HEK293 (cell line): ENCODE results near the gene ZNF530.

Experiments
- CTCF ChIP-seq: fragments of 450-650 bp; formaldehyde crosslinking; IDR thresholded peaks from 2 replicates; pipeline ENCODE4 v1.5.1; 2016; ENCODE audit warnings: missing biosample characterization, missing genetic modification characterization
- HOXA7 ChIP-seq: sonication (generic); formaldehyde crosslinking; IDR thresholded peaks from 2 replicates; pipeline ENCODE4 v1.8.1; 2022; ENCODE audit warnings: missing genetic modification reagents, borderline replicate concordance
- KLF16 ChIP-seq: fragments of 450-650 bp; formaldehyde crosslinking; IDR thresholded peaks from 2 replicates; pipeline ENCODE4 v1.5.1; 2017; ENCODE audit warnings: missing biosample characterization, missing genetic modification characterization
- SCRT2 ChIP-seq: fragments of 450-650 bp; formaldehyde crosslinking; IDR thresholded peaks from 2 replicates; pipeline ENCODE4 v1.5.1; 2016; ENCODE audit warnings: missing biosample characterization, missing genetic modification characterization
- SP2 ChIP-seq: fragments of 450-650 bp; formaldehyde crosslinking; IDR thresholded peaks from 2 replicates; pipeline ENCODE4 v1.5.1; 2016; ENCODE audit warnings: missing biosample characterization, missing genetic modification characterization
- SP7 ChIP-seq: fragments of 450-650 bp; formaldehyde crosslinking; IDR thresholded peaks from 2 replicates; pipeline ENCODE4 v1.5.1; 2016; ENCODE audit warnings: missing biosample characterization, missing genetic modification characterization
- YY2 ChIP-seq: fragments of 450-650 bp; formaldehyde crosslinking; IDR thresholded peaks from 2 replicates; pipeline ENCODE4 v1.5.1; 2016; ENCODE audit warnings: missing biosample characterization, missing genetic modification characterization
- ZFP37 ChIP-seq: fragments of 450-650 bp; formaldehyde crosslinking; IDR thresholded peaks from 2 replicates; pipeline ENCODE4 v1.5.1; 2016; ENCODE audit warnings: missing biosample characterization, missing genetic modification characterization
- ZFP41 ChIP-seq: fragments of 450-650 bp; formaldehyde crosslinking; IDR thresholded peaks from 2 replicates; pipeline ENCODE4 v1.5.1; 2016; ENCODE audit warnings: missing biosample characterization, missing genetic modification characterization, borderline replicate concordance
- ZIC2 ChIP-seq: fragments of 450-650 bp; formaldehyde crosslinking; IDR thresholded peaks from 2 replicates; pipeline ENCODE4 v1.5.1; 2016; ENCODE audit warnings: missing biosample characterization, missing genetic modification characterization
- ZNF184 ChIP-seq: fragments of 450-650 bp; IDR thresholded peaks from 2 replicates; pipeline ENCODE4 v1.5.1; 2018; ENCODE audit warnings: missing biosample characterization, mild to moderate bottlenecking, missing genetic modification characterization
- ZNF202 ChIP-seq: fragments of 450-650 bp; formaldehyde crosslinking; IDR thresholded peaks from 2 replicates; pipeline ENCODE4 v1.5.1; 2016; ENCODE audit warnings: missing biosample characterization, missing genetic modification characterization, borderline replicate concordance
- ZNF211 ChIP-seq: fragments of 450-650 bp; formaldehyde crosslinking; IDR thresholded peaks from 2 replicates; pipeline ENCODE4 v1.5.1; 2016; ENCODE audit warnings: low read depth, missing biosample characterization, missing genetic modification characterization
- ZNF24 ChIP-seq: fragments of 450-650 bp; formaldehyde crosslinking; IDR thresholded peaks from 2 replicates; pipeline ENCODE4 v1.5.1; 2016; ENCODE audit warnings: missing biosample characterization, missing genetic modification characterization
- ZNF394 ChIP-seq: fragments of 450-650 bp; formaldehyde crosslinking; IDR thresholded peaks from 2 replicates; pipeline ENCODE4 v1.5.1; 2016; ENCODE audit warnings: missing biosample characterization, missing genetic modification characterization, mild to moderate bottlenecking, moderate library complexity, borderline replicate concordance
- ZNF398 ChIP-seq: fragments of 450-650 bp; formaldehyde crosslinking; IDR thresholded peaks from 2 replicates; pipeline ENCODE4 v1.5.1; 2017; ENCODE audit warnings: missing biosample characterization, missing genetic modification characterization
- ZNF404 ChIP-seq: fragments of 450-650 bp; formaldehyde crosslinking; IDR thresholded peaks from 2 replicates; pipeline ENCODE4 v1.5.1; 2017; ENCODE audit warnings: missing biosample characterization, missing genetic modification characterization
- ZNF433 ChIP-seq: fragments of 450-650 bp; formaldehyde crosslinking; IDR thresholded peaks from 2 replicates; pipeline ENCODE4 v1.5.1; 2016; ENCODE audit warnings: missing biosample characterization, missing genetic modification characterization, low read depth
- ZNF510 ChIP-seq: fragments of 450-650 bp; formaldehyde crosslinking; IDR thresholded peaks from 2 replicates; pipeline ENCODE4 v1.5.1; 2018; ENCODE audit warnings: mild to moderate bottlenecking, missing genetic modification characterization, missing biosample characterization; ENCODE audit not compliant: insufficient replicate concordance
- ZNF629 ChIP-seq: fragments of 450-650 bp; formaldehyde crosslinking; IDR thresholded peaks from 2 replicates; pipeline ENCODE4 v1.5.1; 2017; ENCODE audit warnings: missing biosample characterization, missing genetic modification characterization
- ZNF654 ChIP-seq: fragments of 450-650 bp; formaldehyde crosslinking; IDR thresholded peaks from 2 replicates; pipeline ENCODE4 v1.5.1; 2016; ENCODE audit warnings: low read depth, missing biosample characterization, missing genetic modification characterization
- ZNF707 ChIP-seq: fragments of 450-650 bp; formaldehyde crosslinking; IDR thresholded peaks from 2 replicates; pipeline ENCODE4 v1.5.1; 2016; ENCODE audit warnings: missing biosample characterization, missing genetic modification characterization
- ZNF747 ChIP-seq: fragments of 450-650 bp; formaldehyde crosslinking; IDR thresholded peaks from 2 replicates; pipeline ENCODE4 v1.5.1; 2016; ENCODE audit warnings: missing biosample characterization, missing genetic modification characterization
- ZNF76 ChIP-seq: fragments of 450-650 bp; formaldehyde crosslinking; IDR thresholded peaks from 2 replicates; pipeline ENCODE4; 2016; ENCODE audit warnings: low read depth, missing biosample characterization, missing genetic modification characterization, borderline replicate concordance
- ZNF830 ChIP-seq: fragments of 450-650 bp; IDR thresholded peaks from 2 replicates; pipeline ENCODE4 v1.5.0; 2018; ENCODE audit warnings: missing biosample characterization, missing genetic modification characterization, low read depth, mild to moderate bottlenecking, moderate library complexity
- ZSCAN23 ChIP-seq: fragments of 450-650 bp; formaldehyde crosslinking; IDR thresholded peaks from 2 replicates; pipeline ENCODE4 v1.5.1; 2016; ENCODE audit warnings: missing biosample characterization, missing genetic modification characterization
- TF ChIP-seq, protein P1 (sequence below): fragments of 450-650 bp; formaldehyde crosslinking; IDR thresholded peaks from 2 replicates; pipeline ENCODE4 v1.5.1; 2016; ENCODE audit warnings: missing biosample characterization, missing genetic modification characterization
- TF ChIP-seq, protein P2 (sequence below): fragments of 450-650 bp; formaldehyde crosslinking; IDR thresholded peaks from 2 replicates; pipeline ENCODE4 v1.5.1; 2017; ENCODE audit warnings: missing biosample characterization, missing genetic modification characterization
- TF ChIP-seq, protein P3 (sequence below): fragments of 450-650 bp; formaldehyde crosslinking; IDR thresholded peaks from 2 replicates; pipeline ENCODE4 v1.5.1; 2016; ENCODE audit warnings: missing biosample characterization, missing genetic modification characterization

ZNF530 gene

DNA sequence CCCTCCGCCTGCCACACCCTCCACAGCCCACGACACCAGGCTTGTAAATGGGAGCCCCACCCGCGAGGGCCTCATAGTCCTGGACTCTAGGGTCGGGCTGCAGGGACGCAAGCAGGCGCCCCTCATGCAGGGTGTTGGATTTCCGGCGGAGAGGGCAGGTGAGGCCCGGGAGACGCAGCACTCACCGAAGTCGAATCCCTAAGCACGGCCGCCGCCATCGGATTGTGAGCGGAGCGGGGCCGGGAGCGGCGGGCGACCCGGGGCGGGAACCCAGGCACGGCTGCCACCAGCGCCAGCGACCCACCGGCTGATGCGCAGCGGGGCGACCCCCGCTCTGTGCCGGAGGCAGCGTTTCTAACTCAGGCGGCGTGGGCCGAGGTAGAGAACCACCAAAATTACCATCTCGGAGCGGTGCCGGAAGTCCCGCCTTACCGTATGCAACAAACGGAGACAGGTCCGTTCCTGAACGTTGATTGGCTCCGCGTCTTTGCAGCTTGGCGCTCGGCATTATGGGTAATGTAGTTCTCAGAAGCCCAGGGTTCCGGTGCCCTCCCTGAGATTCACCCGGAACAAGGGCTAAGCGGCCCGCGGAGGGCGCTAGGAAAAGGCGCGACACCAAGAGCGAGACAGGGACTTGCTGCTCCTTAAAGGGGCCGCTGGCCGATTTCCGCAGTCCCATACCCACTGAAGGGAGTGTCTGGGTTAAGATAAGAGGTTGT is 21.0 kb upstream of the ZNF530 start, which contains the start of gene ZNF416 (continued):
- TF ChIP-seq, protein P1, sequence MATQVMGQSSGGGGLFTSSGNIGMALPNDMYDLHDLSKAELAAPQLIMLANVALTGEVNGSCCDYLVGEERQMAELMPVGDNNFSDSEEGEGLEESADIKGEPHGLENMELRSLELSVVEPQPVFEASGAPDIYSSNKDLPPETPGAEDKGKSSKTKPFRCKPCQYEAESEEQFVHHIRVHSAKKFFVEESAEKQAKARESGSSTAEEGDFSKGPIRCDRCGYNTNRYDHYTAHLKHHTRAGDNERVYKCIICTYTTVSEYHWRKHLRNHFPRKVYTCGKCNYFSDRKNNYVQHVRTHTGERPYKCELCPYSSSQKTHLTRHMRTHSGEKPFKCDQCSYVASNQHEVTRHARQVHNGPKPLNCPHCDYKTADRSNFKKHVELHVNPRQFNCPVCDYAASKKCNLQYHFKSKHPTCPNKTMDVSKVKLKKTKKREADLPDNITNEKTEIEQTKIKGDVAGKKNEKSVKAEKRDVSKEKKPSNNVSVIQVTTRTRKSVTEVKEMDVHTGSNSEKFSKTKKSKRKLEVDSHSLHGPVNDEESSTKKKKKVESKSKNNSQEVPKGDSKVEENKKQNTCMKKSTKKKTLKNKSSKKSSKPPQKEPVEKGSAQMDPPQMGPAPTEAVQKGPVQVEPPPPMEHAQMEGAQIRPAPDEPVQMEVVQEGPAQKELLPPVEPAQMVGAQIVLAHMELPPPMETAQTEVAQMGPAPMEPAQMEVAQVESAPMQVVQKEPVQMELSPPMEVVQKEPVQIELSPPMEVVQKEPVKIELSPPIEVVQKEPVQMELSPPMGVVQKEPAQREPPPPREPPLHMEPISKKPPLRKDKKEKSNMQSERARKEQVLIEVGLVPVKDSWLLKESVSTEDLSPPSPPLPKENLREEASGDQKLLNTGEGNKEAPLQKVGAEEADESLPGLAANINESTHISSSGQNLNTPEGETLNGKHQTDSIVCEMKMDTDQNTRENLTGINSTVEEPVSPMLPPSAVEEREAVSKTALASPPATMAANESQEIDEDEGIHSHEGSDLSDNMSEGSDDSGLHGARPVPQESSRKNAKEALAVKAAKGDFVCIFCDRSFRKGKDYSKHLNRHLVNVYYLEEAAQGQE, result no peak
- TF ChIP-seq ZNF211 (tag by site-specific recombination) (no peak), HOXA7 (no peak), SCRT2 (tag by site-specific recombination) (peak; percentile 80), ZNF398 (tag by site-specific recombination) (no peak), SP7 (no peak), ZNF404 (tag by site-specific recombination) (no peak), ZIC2 (tag by site-specific recombination) (no peak), YY2 (tag by site-specific recombination) (peak; percentile 55), ZFP37 (tag by site-specific recombination) (no peak), ZNF24 (tag by site-specific recombination) (no peak), ZNF202 (tag by site-specific recombination) (no peak), ZSCAN23 (no peak), CTCF (peak; percentile 58; the same call in 1 of the 2 replicates), SP2 (tag by site-specific recombination) (peak; percentile 86), ZNF76 (tag by site-specific recombination) (peak; percentile 93), ZNF394 (tag by site-specific recombination) (no peak), ZNF433 (tag by site-specific recombination) (no peak), KLF16 (no peak), ZNF654 (tag by site-specific recombination) (no peak), ZFP41 (tag by site-specific recombination) (no peak), ZNF184 (tag by site-specific recombination) (0 out of 2 replicates have a peak, but pooled peaks have one; percentile 11), ZNF747 (tag by site-specific recombination) (no peak), ZNF830 (no peak), ZNF629 (tag by site-specific recombination) (peak; percentile 11; the same call in 1 of the 2 replicates), ZNF707 (no peak), ZNF510 (no peak)
- TF ChIP-seq, protein P2, sequence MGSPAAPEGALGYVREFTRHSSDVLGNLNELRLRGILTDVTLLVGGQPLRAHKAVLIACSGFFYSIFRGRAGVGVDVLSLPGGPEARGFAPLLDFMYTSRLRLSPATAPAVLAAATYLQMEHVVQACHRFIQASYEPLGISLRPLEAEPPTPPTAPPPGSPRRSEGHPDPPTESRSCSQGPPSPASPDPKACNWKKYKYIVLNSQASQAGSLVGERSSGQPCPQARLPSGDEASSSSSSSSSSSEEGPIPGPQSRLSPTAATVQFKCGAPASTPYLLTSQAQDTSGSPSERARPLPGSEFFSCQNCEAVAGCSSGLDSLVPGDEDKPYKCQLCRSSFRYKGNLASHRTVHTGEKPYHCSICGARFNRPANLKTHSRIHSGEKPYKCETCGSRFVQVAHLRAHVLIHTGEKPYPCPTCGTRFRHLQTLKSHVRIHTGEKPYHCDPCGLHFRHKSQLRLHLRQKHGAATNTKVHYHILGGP (tag by site-specific recombination), result no peak
- TF ChIP-seq, protein P3, sequence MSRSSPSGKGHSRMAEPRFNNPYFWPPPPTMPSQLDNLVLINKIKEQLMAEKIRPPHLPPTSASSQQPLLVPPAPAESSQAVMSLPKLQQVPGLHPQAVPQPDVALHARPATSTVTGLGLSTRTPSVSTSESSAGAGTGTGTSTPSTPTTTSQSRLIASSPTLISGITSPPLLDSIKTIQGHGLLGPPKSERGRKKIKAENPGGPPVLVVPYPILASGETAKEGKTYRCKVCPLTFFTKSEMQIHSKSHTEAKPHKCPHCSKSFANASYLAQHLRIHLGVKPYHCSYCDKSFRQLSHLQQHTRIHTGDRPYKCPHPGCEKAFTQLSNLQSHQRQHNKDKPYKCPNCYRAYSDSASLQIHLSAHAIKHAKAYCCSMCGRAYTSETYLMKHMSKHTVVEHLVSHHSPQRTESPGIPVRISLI, result no peak
